Colonic mucosa (tissue), 4 donors: ENCODE measurements around the gene SLC35F4. TPM values are rescaled to one million over a fixed set of nuclear protein-coding genes. Genes with fewer than 3 reads are reported as not detected.

Source experiments
- DNase-seq: peaks from one replicate; pipeline ENCODE4 v3.0.0-alpha.2; 2020
- H3K27ac ChIP-seq: fragments of 200-600 bp; one replicate; pipeline ENCODE4 v1.8.0; 2021
- H3K27me3 ChIP-seq: fragments of 200-600 bp; one replicate; pipeline ENCODE4 v1.8.0; 2021
- H3K36me3 ChIP-seq: fragments of 200-600 bp; one replicate; pipeline ENCODE4 v1.8.0; 2021
- H3K4me1 ChIP-seq: fragments of 200-600 bp; one replicate; pipeline ENCODE4 v1.8.0; 2021; ENCODE audit warnings: mild to moderate bottlenecking
- H3K4me3 ChIP-seq: fragments of 200-600 bp; one replicate; pipeline ENCODE4 v1.8.0; 2021
- H3K9ac ChIP-seq, 2 donors: one replicate each; pipeline ENCODE4 v1.7.0; 2013; ENCODE audit warnings: control low read depth in 2 of 2, low read depth in 2 of 2, low read length in 2 of 2
- H3K9me3 ChIP-seq: fragments of 200-600 bp; one replicate; pipeline ENCODE4 v1.8.0; 2021
- intact Hi-C: fragments of 100-400 bp; cut with DNase I; formaldehyde crosslinking; loops from one replicate; pipeline ENCODE4 v1.14.1; 2022
- total RNA-seq, 2 donors: library from RNA; stranded (reverse); fragmentation: NEBNext Ultra II Directional in 1 of 2; extraction: Animal tissue kit (Norgen Biotek cat#: 25700) in 1 of 2; gene quantifications; one replicate each; pipeline ENCODE4 v1.2.1, GENCODE V29; 2021
- TF ChIP-seq, protein P1 (sequence below): fragments of 200-600 bp; IDR thresholded peaks from one replicate; pipeline ENCODE4 v1.8.0; 2022; ENCODE audit warnings: antibody characterized with exemption, mild to moderate bottlenecking
- donor health status: healthy.
- donor health status: DM: no; HTN: no; CAD: no.
- donor health status: DM: no; HTN: no; CAD: no.

The SLC35F4 gene
- total RNA-seq, 2 donors from 2014 or later: not detected

DNA sequence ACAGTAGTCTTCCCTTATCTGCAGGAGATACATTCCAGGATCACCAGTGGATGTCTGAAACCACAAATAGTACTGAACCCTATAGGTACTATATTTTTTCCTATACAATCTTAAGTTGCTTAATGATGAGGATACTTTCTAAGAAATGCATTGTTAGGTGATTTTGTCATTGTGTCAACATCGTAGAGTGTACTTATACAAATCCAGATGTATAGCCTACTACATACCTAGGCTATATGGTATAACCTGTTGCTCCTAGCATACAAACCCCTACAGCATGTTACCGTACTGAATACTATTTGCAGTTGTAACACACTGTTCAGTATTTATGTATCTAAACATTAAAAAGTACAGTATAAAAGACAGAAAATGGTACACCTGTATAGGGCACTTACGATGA, 165.9 kb downstream of the SLC35F4 start:
- Histone ChIP-seq H3K4me3 (no peak overlapping the region), H3K27me3 (no peaks in the 10 kb centered on the region), H3K9me3 (no peaks in the 10 kb centered on the region), H3K27ac (no peak overlapping the region), H3K9ac (no peak overlapping the region), H3K4me1 (no peaks in the 10 kb centered on the region), H3K36me3 (no peaks in the 10 kb centered on the region)
- intact Hi-C loops: no loop called here
- no peak for DNase-seq
- TF ChIP-seq, protein P1, sequence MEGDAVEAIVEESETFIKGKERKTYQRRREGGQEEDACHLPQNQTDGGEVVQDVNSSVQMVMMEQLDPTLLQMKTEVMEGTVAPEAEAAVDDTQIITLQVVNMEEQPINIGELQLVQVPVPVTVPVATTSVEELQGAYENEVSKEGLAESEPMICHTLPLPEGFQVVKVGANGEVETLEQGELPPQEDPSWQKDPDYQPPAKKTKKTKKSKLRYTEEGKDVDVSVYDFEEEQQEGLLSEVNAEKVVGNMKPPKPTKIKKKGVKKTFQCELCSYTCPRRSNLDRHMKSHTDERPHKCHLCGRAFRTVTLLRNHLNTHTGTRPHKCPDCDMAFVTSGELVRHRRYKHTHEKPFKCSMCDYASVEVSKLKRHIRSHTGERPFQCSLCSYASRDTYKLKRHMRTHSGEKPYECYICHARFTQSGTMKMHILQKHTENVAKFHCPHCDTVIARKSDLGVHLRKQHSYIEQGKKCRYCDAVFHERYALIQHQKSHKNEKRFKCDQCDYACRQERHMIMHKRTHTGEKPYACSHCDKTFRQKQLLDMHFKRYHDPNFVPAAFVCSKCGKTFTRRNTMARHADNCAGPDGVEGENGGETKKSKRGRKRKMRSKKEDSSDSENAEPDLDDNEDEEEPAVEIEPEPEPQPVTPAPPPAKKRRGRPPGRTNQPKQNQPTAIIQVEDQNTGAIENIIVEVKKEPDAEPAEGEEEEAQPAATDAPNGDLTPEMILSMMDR: no peak

DNA sequence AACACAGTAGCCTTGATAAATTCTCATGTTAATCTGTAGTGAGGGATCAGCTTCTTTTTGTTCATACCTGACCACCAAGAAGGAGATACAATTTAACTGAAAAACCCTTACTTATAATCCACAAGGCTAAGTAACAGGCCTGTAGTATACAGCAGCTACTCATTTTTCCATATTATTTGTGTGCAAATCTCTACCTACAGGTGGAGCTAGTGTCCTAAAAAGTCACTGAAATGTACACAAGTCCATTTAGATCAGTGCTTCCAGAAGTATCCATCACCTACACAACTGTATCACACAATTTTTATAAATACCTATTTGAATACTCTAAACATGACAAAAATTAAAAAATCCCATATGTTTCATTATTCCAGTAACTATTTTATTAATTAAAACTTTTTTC, 173.2 kb downstream of the SLC35F4 start:
- intact Hi-C loops: loop anchor here (5.0 kb wide), 1 partner anchor 380 kb away; no protein-coding TSS in a partner anchor
- H3K36me3 ChIP-seq: no peaks in the 10 kb centered on the region
- no peak overlapping the region for H3K27ac ChIP-seq
- TF ChIP-seq, protein P1: peak; percentile 19
- no peak overlapping the region for H3K4me3 ChIP-seq
- no peak for DNase-seq
- no peaks in the 10 kb centered on the region for H3K27me3 ChIP-seq
- no peaks in the 10 kb centered on the region for H3K4me1 ChIP-seq
- H3K9ac ChIP-seq: no peak overlapping the region
- no peaks in the 10 kb centered on the region for H3K9me3 ChIP-seq

DNA sequence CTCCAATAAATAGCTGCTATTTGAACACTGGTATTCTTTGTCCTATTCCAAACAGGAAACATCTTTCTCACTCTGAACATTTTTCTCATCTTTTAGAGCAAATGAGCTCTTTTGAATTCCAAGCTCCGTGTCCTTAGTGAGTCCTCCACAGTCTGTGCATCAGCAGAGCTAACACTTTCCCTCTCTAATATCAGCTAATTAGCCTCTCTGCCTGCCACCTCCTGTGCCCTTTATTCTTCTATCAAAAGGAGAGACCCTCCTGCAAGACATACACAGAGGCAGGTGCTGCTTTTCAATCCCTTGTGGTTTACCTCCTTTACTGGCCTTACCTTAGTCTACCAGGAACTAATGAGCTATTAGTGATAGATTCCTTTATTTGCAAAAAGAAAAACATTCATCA, 178.5 kb downstream of the SLC35F4 start:
- H3K4me3 ChIP-seq: no peak overlapping the region
- TF ChIP-seq, protein P1: no peak
- intact Hi-C loops: no loop called here

DNA sequence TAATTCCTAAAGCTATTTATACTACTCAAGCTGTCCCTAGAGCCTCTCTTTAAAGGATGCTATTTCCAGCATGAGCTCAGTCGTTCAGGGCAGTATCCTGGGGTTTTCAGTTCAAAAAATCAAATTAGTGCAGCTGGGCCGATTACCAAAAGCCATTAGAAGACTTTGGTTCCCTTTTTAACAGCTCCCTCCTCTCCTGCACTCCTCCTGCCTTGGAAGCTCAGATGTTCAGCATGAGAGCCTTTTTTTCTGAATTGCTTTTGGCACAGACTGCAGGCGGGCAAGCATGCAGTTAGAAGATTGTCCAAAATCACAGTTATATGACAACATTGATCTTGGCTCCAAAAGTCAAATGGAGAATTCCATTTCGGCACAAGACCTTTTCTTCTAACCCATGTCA, 179.6 kb downstream of the SLC35F4 start:
- DNase-seq: no peak
- H3K4me3 ChIP-seq: no peak overlapping the region
- TF ChIP-seq, protein P1: no peak

More for the DNA sequence above, 178.5 kb downstream of the SLC35F4 start:
- DNase-seq: no peak
- H3K36me3 ChIP-seq: no peaks in the 10 kb centered on the region
- no peaks in the 10 kb centered on the region for H3K9me3 ChIP-seq
- no peaks in the 10 kb centered on the region for H3K27me3 ChIP-seq
- no peaks in the 10 kb centered on the region for H3K4me1 ChIP-seq
- H3K9ac ChIP-seq: no peak overlapping the region
- H3K27ac ChIP-seq: no peak overlapping the region

DNA sequence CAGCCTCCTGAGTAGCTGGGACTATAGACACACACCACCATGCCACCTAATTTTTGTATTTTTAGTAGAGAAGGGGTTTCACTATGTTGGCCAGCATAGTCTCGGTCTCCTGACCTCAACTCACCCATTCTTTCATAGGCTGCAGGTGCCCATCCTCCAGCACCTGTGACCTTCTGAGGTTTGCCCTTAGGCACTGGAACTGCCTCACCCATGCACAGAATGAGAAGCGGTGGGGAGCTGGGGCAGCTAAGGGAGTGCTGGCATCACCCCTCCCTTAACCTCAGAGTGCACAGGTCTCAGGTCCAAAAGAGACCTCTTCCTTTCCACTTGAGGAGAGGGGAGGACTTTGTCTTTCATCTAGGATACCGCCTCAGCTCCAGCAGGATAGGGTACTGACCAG, 194.9 kb downstream of the SLC35F4 start:
- H3K27me3 ChIP-seq: no peaks in the 10 kb centered on the region
- H3K4me3 ChIP-seq: no peak overlapping the region
- H3K9ac ChIP-seq: no peak overlapping the region
- no peaks in the 10 kb centered on the region for H3K9me3 ChIP-seq
- H3K36me3 ChIP-seq: no peaks in the 10 kb centered on the region
- no peak overlapping the region for H3K27ac ChIP-seq
- no peaks in the 10 kb centered on the region for H3K4me1 ChIP-seq
- DNase-seq: no peak
- intact Hi-C loops: no loop called here
- TF ChIP-seq, protein P1: no peak

More for the DNA sequence above, 179.6 kb downstream of the SLC35F4 start:
- Histone ChIP-seq H3K9me3 (no peaks in the 10 kb centered on the region), H3K27ac (no peak overlapping the region), H3K27me3 (no peaks in the 10 kb centered on the region), H3K36me3 (no peaks in the 10 kb centered on the region), H3K4me1 (no peaks in the 10 kb centered on the region), H3K9ac (no peak overlapping the region)
- intact Hi-C loops: no loop called here

DNA sequence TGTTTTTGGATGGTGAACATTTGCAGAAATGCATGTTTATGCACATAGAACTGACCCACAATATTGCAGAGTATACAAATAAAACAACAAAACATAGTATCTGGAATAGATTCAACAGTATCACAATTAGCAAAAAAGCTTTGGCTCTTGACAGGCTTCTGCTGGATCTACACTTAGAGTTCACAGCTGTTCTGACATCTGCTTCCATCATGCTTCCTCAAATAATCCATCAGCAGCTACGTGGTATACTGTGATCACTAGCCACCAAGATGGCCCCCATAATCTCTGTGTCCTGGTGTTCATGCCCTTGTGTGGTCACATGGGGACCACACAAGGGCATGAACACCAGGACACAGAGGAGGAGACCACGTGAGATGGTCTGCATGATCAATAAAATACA, 205.7 kb downstream of the SLC35F4 start:
- no peak for DNase-seq
- TF ChIP-seq, protein P1: no peak
- Histone ChIP-seq H3K4me3 (no peak overlapping the region), H3K36me3 (no peaks in the 10 kb centered on the region), H3K9ac (no peak overlapping the region), H3K27ac (no peak overlapping the region), H3K4me1 (no peaks in the 10 kb centered on the region), H3K9me3 (no peaks in the 10 kb centered on the region), H3K27me3 (no peaks in the 10 kb centered on the region)
- intact Hi-C loops: no loop called here
